ENCODE measurements around the gene SLC2A4RG. TPM values are rescaled to one million over a fixed set of nuclear protein-coding genes. Genes with fewer than 3 reads are reported as not detected.

The SLC2A4RG gene
- total and polyA plus RNA-seq, 2 of the 13 experiments (the other 11 are each of a cell fraction or from before 2014, with no cell fraction given): 91.4 to 95.9 TPM

DNA sequence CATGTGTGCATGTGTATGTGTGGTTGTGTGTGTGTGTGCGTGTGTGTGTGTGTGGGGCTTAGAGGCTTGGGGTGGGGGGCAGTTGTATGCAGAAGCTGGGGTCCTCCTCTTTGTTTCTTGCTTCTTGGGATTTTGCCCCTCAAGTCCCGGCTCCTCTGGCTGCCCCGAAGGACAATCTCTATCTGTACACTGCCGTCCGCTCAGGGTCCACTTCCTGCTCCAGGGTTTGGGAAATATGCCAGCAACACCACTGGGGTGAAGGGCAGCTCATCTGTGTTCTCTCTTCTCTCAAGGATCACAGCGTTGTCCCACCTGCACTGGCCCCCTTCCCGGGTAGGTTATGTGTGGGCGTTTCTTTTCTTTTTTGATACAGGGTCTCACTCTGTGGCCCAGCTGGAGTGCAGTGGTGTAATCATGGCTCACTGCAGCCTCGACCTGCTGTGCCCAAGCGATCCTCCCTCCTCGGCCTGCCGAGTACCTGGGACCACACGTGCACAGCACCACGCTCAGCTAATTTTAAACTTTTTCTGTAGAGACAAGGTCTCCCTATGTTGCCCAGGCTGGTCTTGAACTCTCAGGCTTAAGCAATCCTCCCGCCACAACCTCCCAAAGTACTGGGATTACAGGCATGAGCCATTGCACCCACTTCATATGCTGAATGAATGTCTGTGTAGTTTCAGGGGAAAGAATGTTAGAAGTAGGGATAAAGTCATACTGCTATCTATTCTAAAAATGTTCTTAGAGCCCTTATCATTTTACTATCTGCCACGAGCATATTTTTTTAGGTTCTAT is 25.7 kb downstream of the SLC2A4RG start (continued):
- TF ChIP-seq NCOR1 (IDR thresholded peaks at IDR 0.05; ENCODE audit: borderline replicate concordance, low read length) (peak; percentile 35; the same call in 1 of the 2 replicates), SMARCE1 (IDR thresholded peaks at IDR 0.05; ENCODE audit: borderline replicate concordance) (no peak), BRCA1 (CRISPR knock-in tag; IDR thresholded peaks at IDR 0.05) (peak; percentile 45; the same call in 1 of the 2 replicates), ZNF280B (CRISPR knock-in tag; IDR thresholded peaks at IDR 0.05; ENCODE audit: borderline replicate concordance) (peak; percentile 68; the same call in 1 of the 2 replicates), TIGD3 (CRISPR knock-in tag; IDR thresholded peaks at IDR 0.05; ENCODE audit: borderline replicate concordance) (no peak), NONO (IDR thresholded peaks at IDR 0.05) (no peak), NONO (CRISPR knock-in tag; conservative IDR thresholded peaks at IDR 0.05) (0 out of 2 replicates have a peak, but pooled peaks have one; percentile 28), SMAD9 (CRISPR knock-in tag; IDR thresholded peaks at IDR 0.05) (no peak), ZNF292 (CRISPR knock-in tag; IDR thresholded peaks at IDR 0.05; ENCODE audit: borderline replicate concordance, low read depth) (peak; percentile 69; the same call in 1 of the 2 replicates), ZFY (CRISPR knock-in tag; IDR thresholded peaks at IDR 0.05) (peak; percentile 46; the same call in 1 of the 2 replicates), SALL2 (CRISPR knock-in tag; IDR thresholded peaks at IDR 0.05) (no peak), UBTF (CRISPR knock-in tag; IDR thresholded peaks at IDR 0.05) (peak; percentile 33; the same call in 1 of the 2 replicates), RBAK (CRISPR knock-in tag; IDR thresholded peaks at IDR 0.05) (no peak), TBP (CRISPR knock-in tag; IDR thresholded peaks at IDR 0.05) (no peak), U2AF2 (IDR thresholded peaks at IDR 0.05; ENCODE audit: low read depth, low read length) (no peak), POLR2AphosphoS5 (IDR thresholded peaks at IDR 0.05; ENCODE audit: low read depth, low read length) (no peak), CBX2 (IDR thresholded peaks at IDR 0.05; ENCODE audit: low read depth, low read length) (no peak), CBX2 (CRISPR knock-in tag; IDR thresholded peaks at IDR 0.05; ENCODE audit: low read depth) (no peak), NCOA2 (CRISPR knock-in tag; IDR thresholded peaks at IDR 0.05) (no peak), CCDC6 (CRISPR knock-in tag; IDR thresholded peaks at IDR 0.05) (no peak), ZNF343 (CRISPR knock-in tag; IDR thresholded peaks at IDR 0.05) (no peak), SIN3B (IDR thresholded peaks at IDR 0.05; ENCODE audit: low read length) (no peak), ZNF747 (CRISPR knock-in tag; IDR thresholded peaks at IDR 0.05; ENCODE audit: borderline replicate concordance) (0 out of 2 replicates have a peak, but pooled peaks have one; percentile 36)
- TF ChIP-seq, protein P1, sequence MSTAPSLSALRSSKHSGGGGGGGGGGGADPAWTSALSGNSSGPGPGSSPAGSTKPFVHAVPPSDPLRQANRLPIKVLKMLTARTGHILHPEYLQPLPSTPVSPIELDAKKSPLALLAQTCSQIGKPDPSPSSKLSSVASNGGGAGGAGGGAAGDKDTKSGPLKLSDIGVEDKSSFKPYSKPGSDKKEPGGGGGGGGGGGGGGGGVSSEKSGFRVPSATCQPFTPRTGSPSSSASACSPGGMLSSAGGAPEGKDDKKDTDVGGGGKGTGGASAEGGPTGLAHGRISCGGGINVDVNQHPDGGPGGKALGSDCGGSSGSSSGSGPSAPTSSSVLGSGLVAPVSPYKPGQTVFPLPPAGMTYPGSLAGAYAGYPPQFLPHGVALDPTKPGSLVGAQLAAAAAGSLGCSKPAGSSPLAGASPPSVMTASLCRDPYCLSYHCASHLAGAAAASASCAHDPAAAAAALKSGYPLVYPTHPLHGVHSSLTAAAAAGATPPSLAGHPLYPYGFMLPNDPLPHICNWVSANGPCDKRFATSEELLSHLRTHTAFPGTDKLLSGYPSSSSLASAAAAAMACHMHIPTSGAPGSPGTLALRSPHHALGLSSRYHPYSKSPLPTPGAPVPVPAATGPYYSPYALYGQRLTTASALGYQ (CRISPR knock-in tag; IDR thresholded peaks at IDR 0.05): no peak

Data from HepG2 (cell line).